Femur (tissue), 1 donor: ENCODE results near the gene COPZ1.
A peak's percentile ranks its signal among the peaks of the same experiment; 100 is the strongest.

Experiments
- DNase-seq: peaks from one replicate; pipeline ENCODE4 v3.0.0-alpha.2; 2017

Gene COPZ1

GRCh38 chr12:54379398-54380201, 54.7 kb downstream of the COPZ1 start:
- peak; percentile 94 for DNase-seq

- no peak for DNase-seq
These were observed 56.2 kb downstream of the COPZ1 start for GRCh38 chr12:54381136-54381535.

GRCh38 chr12:54383041-54383609, 58.2 kb downstream of the COPZ1 start:
- no peak for DNase-seq

- peak; percentile 57 for DNase-seq
These were observed 59.7 kb downstream of the COPZ1 start, which contains the start of gene ZNF385A for GRCh38 chr12:54384591-54385041. TSS of gene ZNF385A (minus strand) at chr12:54384733. CDS start at chr12:54384514, 219 bp downstream.

- no peak for DNase-seq
These were observed 60.5 kb downstream of the COPZ1 start for GRCh38 chr12:54385251-54385914.

- no peak for DNase-seq
These were observed 61.6 kb downstream of the COPZ1 start for GRCh38 chr12:54386403-54387113.

GRCh38 chr12:54387114-54387467, 62.2 kb downstream of the COPZ1 start:
- no peak for DNase-seq

- no peak for DNase-seq
These were observed 63.6 kb downstream of the COPZ1 start for GRCh38 chr12:54388237-54389133.

GRCh38 chr12:54389134-54389508, 64.2 kb downstream of the COPZ1 start:
- no peak for DNase-seq

- DNase-seq: no peak
These were observed 64.8 kb downstream of the COPZ1 start for GRCh38 chr12:54389607-54390175.

GRCh38 chr12:54390176-54390667, 65.3 kb downstream of the COPZ1 start:
- DNase-seq: no peak

GRCh38 chr12:54390668-54391551, 66.0 kb downstream of the COPZ1 start:
- no peak for DNase-seq

- no peak for DNase-seq
These were observed 67.7 kb downstream of the COPZ1 start for GRCh38 chr12:54392485-54393206.

- no peak for DNase-seq
These were observed 68.3 kb downstream of the COPZ1 start for GRCh38 chr12:54393207-54393609.

- DNase-seq: no peak
These were observed 68.8 kb downstream of the COPZ1 start for GRCh38 chr12:54393743-54394142.

GRCh38 chr12:54394281-54394719, 69.4 kb downstream of the COPZ1 start:
- no peak for DNase-seq

- no peak for DNase-seq
These were observed 70.1 kb downstream of the COPZ1 start for GRCh38 chr12:54394986-54395385.

- no peak for DNase-seq
These were observed 70.6 kb downstream of the COPZ1 start for GRCh38 chr12:54395545-54395944.

GRCh38 chr12:54397157-54397556, 72.2 kb downstream of the COPZ1 start:
- DNase-seq: no peak

- DNase-seq: no peak
These were observed 73.3 kb downstream of the COPZ1 start for GRCh38 chr12:54398218-54398617.
